SU-DHL-6 (cell line): ENCODE data around the gene CCNJL.

ENCODE experiments used
- EZH2phosphoT487 ChIP-seq: fragments of 200-600 bp; sonication (generic), shearing (Covaris generic); conservative IDR thresholded peaks from 2 replicates; pipeline ENCODE4 v1.6.1; 2018; ENCODE audit warnings: mild to moderate bottlenecking, antibody characterized with exemption, low read length, moderate library complexity, mixed read lengths
- TF ChIP-seq, protein P1 (sequence below): fragments of 200-600 bp; sonication (generic); IDR thresholded peaks from one replicate; pipeline ENCODE4 v1.5.1; 2017; ENCODE audit warnings: antibody characterized with exemption, mild to moderate bottlenecking, low read length, moderate library complexity; ENCODE audit not compliant: insufficient read depth, poor library complexity, severe bottlenecking

DNA sequence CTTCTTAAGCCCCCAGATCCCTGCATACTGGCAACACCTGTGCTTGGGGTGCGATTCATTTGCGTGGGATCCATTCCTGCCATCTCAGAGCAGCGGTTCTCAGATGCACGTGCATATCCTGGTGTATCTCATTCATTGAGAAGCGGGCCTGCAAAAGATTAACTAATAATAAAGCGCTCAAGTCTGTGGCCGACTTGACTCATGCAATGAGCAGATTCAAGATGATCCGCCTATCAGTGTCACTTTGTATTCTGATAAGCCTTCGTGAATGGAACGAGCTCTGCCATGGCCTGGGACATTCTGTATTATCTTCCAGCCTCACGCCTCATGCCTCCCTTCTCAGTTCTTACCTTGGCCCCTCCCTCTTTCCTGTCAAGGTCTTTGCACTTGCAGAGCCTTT, 35.7 kb upstream of the CCNJL start:
- TF ChIP-seq, protein P1, sequence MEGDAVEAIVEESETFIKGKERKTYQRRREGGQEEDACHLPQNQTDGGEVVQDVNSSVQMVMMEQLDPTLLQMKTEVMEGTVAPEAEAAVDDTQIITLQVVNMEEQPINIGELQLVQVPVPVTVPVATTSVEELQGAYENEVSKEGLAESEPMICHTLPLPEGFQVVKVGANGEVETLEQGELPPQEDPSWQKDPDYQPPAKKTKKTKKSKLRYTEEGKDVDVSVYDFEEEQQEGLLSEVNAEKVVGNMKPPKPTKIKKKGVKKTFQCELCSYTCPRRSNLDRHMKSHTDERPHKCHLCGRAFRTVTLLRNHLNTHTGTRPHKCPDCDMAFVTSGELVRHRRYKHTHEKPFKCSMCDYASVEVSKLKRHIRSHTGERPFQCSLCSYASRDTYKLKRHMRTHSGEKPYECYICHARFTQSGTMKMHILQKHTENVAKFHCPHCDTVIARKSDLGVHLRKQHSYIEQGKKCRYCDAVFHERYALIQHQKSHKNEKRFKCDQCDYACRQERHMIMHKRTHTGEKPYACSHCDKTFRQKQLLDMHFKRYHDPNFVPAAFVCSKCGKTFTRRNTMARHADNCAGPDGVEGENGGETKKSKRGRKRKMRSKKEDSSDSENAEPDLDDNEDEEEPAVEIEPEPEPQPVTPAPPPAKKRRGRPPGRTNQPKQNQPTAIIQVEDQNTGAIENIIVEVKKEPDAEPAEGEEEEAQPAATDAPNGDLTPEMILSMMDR, result no peak
- TF ChIP-seq EZH2phosphoT487, result no peak
